Sigmoid colon (tissue), 4 donors: ENCODE data around the gene ZNF521.

ENCODE experiments used
- POLR2A ChIP-seq, 2 donors: fragments of 450-650 bp; IDR thresholded peaks; one replicate each; pipeline ENCODE4 v1.6.1; 2016; ENCODE audit warnings: antibody characterized with exemption in 2 of 2, mild to moderate bottlenecking in 2 of 2, moderate library complexity in 2 of 2
- POLR2AphosphoS5 ChIP-seq, 4 donors: sonication (generic); formaldehyde crosslinking; IDR thresholded peaks; one replicate each; pipeline ENCODE4 v1.6.1; 2017; ENCODE audit warnings: antibody characterized with exemption in 4 of 4
- TF ChIP-seq, protein P1 (sequence below), 4 experiments: fragments of 450-650 bp in 3 of 4; fragments of 200-600 bp in 1 of 4; IDR thresholded peaks; one replicate each; pipeline ENCODE4 v1.5.1; 2016 to 2019; ENCODE audit warnings: antibody characterized with exemption in 4 of 4, mild to moderate bottlenecking in 3 of 4, moderate library complexity in 2 of 4

DNA sequence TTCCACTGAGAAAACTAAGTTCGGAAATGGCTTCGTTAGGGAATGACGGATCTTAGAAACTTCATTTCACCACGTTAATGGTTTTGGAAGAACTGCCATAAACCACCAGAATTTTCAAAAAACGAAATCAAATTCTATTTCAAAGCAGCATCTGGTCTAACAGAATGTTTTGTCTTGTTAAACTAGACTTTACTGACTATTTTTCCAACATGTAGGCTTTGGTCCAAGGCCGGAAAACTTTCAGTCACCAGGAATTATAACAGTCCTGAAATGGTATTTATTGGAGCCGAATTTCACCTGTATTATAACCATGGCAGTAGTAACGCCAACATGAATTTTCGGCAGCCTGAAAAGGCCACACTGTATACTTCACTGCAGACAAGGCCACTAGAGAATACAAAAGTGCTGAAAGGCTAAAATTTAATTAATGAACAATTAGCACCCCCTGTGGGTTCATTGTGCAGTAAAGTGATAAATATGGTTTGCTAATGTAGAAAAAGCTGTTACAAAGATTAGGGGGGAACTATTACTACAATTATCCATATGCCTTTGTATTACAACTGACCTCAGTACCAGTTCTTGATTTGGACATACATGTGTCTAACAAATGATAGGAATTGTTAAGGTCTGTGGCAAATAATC lies 116.4 kb downstream of the ZNF521 start:
- TF ChIP-seq, protein P1, sequence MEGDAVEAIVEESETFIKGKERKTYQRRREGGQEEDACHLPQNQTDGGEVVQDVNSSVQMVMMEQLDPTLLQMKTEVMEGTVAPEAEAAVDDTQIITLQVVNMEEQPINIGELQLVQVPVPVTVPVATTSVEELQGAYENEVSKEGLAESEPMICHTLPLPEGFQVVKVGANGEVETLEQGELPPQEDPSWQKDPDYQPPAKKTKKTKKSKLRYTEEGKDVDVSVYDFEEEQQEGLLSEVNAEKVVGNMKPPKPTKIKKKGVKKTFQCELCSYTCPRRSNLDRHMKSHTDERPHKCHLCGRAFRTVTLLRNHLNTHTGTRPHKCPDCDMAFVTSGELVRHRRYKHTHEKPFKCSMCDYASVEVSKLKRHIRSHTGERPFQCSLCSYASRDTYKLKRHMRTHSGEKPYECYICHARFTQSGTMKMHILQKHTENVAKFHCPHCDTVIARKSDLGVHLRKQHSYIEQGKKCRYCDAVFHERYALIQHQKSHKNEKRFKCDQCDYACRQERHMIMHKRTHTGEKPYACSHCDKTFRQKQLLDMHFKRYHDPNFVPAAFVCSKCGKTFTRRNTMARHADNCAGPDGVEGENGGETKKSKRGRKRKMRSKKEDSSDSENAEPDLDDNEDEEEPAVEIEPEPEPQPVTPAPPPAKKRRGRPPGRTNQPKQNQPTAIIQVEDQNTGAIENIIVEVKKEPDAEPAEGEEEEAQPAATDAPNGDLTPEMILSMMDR (IDR thresholded peaks at IDR 0.05), result no peak
- TF ChIP-seq POLR2A (IDR thresholded peaks at IDR 0.05), result no peak
- TF ChIP-seq POLR2AphosphoS5 (IDR thresholded peaks at IDR 0.05), result no peak
